Right renal cortex interstitium (tissue), 3 donors: ENCODE results near the gene SARS1. TPM values are rescaled to one million over a fixed set of nuclear protein-coding genes. Genes with fewer than 3 reads are reported as not detected.

ENCODE experiments used
- DNase-seq, 3 donors: peaks; one replicate each; pipeline ENCODE4 v3.0.0-alpha.2; 2013; ENCODE audit warnings: low read depth in 3 of 3, low spot score in 2 of 3
- polyA plus RNA-seq, 3 donors: library from polyadenylated mRNA; unstranded; fragments of 120-200 nt; gene quantifications; one replicate each; pipeline ENCODE4 v1.2.1, GENCODE V29; 2013; ENCODE audit not compliant: insufficient read length in 3 of 3

The SARS1 gene
- polyA plus RNA-seq, 3 donors = 144 to 154 (median 150) TPM

GRCh38 chr1:109248797-109249629 lies 35.3 kb downstream of the SARS1 start, which contains the start of gene CELSR2:
CELSR2 (plus strand) TSS chr1:109249539; CDS start chr1:109250080, 541 bp downstream.
- DNase-seq = peak in 1 of 3 donors; percentile 57

GRCh38 chr1:109249654-109250401 lies 36.1 kb downstream of the SARS1 start:
- no peak for DNase-seq

DNA sequence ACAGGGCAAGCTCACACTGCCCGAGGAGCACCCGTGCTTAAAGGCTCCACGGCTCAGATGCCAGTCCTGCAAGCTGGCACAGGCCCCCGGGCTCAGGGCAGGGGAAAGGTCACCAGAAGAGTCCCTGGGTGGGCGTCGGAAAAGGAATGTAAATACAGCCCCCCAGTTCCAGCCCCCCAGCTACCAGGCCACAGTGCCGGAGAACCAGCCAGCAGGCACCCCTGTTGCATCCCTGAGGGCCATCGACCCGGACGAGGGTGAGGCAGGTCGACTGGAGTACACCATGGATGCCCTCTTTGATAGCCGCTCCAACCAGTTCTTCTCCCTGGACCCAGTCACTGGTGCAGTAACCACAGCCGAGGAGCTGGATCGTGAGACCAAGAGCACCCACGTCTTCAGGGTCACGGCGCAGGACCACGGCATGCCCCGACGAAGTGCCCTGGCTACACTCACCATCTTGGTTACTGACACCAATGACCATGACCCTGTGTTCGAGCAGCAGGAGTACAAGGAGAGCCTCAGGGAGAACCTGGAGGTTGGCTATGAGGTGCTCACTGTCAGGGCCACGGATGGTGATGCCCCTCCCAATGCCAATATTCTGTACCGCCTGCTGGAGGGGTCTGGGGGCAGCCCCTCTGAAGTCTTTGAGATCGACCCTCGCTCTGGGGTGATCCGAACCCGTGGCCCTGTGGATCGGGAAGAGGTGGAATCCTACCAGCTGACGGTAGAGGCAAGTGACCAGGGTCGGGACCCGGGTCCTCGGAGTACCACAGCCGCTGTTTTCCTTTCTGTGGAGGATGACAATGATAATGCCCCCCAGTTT lies 36.9 kb downstream of the SARS1 start:
- DNase-seq = no peak

GRCh38 chr1:109251277-109252166 lies 37.8 kb downstream of the SARS1 start:
- no peak for DNase-seq

DNA sequence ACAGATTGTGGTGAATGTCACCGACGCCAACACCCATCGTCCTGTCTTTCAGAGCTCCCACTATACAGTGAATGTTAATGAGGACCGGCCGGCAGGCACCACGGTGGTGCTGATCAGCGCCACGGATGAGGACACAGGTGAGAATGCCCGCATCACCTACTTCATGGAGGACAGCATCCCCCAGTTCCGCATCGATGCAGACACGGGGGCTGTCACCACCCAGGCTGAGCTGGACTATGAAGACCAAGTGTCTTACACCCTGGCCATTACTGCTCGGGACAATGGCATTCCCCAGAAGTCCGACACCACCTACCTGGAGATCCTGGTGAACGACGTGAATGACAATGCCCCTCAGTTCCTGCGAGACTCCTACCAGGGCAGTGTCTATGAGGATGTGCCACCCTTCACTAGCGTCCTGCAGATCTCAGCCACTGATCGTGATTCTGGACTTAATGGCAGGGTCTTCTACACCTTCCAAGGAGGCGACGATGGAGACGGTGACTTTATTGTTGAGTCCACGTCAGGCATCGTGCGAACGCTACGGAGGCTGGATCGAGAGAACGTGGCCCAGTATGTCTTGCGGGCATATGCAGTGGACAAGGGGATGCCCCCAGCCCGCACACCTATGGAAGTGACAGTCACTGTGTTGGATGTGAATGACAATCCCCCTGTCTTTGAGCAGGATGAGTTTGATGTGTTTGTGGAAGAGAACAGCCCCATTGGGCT lies 38.6 kb downstream of the SARS1 start:
- DNase-seq = no peak

GRCh38 chr1:109252893-109253802 lies 39.4 kb downstream of the SARS1 start:
- no peak for DNase-seq

- DNase-seq = peak in 1 of 3 donors; percentile 58
Measured at GRCh38 chr1:109253803-109254620, 40.3 kb downstream of the SARS1 start.

GRCh38 chr1:109254621-109255096 lies 40.9 kb downstream of the SARS1 start:
- DNase-seq = no peak

- no peak for DNase-seq
Measured at GRCh38 chr1:109255097-109255651, 41.5 kb downstream of the SARS1 start.

DNA sequence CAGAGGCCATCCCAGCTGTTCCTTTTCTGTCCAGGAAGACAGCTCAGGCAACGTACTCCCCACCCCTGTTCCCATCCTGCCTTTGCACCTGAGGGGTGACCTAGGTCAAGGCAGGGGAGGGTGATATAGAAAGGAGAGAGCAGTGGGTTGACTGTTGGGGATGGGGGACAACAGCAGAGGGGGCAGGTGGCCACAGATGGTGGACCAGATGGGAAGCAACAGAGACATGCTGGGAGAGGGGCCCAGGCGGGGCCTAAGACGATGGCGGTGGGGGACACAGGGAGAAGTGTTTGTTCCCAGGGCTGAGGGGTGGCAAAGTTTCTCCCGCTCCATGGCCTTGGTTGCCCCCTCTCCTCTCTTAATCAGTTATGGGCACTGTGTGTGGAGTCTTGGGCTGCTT lies 42.0 kb downstream of the SARS1 start:
- DNase-seq = no peak

DNA sequence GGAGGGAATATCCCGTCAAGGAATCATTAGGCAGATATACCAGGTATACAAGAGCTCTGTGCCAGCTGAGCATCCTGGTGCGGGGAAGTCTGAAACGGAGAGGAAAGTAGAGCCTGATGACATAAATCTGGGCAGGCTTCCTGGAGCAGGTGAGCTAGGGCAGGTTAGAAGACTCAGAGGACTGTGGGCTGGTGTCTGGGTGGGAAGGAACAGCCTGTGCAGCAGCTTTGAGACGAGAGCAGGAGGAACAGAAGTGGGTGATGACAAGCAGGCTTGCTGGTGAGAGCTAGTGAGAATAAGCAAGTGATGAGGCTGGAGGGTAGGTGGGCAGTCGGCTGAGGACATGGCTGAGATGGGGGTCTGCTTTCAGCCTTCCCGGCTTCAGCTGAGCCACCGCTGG lies 42.4 kb downstream of the SARS1 start:
- no peak for DNase-seq

GRCh38 chr1:109256971-109257681 lies 43.4 kb downstream of the SARS1 start:
- no peak for DNase-seq

DNA sequence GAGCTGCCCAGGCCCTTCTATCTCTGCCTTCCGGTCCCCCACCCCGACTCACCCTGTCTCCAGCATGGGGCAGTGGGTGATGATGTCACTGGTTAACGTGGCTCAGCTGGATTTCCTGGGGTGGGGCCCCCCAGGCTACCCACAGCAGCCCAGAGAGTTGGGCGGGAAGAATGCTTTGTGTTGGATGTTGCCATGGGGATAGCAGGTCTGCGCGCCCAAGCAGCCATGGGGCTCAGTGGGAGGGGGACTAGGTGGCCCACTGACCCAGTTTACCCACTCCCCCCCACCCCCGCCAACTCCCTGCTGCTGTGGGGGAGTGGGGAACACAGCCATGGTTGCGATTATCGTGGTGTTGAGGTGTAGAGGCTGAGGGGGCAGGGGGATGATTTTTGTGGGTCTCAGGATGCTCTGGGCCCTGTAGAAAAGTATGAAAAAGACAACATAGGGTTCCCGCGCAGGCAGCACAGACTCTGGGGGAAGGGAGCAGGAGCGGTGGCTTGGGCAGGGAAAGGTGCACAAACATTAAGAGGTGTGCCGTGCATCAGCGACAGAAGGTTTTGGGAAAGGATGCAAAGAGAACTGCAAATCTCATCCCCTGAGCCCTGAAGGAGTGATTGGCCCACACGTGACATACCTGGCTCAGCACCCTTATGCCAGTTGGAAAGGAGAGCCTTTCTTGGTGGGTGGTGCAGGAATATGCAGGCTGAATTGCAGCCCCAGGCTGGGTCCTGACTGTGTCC lies 44.1 kb downstream of the SARS1 start:
- DNase-seq = no peak

- no peak for DNase-seq
Measured at GRCh38 chr1:109258481-109259466, 45.1 kb downstream of the SARS1 start.
